ENCODE results near the gene CUEDC2.

Gene CUEDC2

GRCh38 chr10:102394801-102395399 lies 37.5 kb downstream of the CUEDC2 start:
- DNase-seq: no peak

GRCh38 chr10:102394079-102394800 lies 38.1 kb downstream of the CUEDC2 start:
- DNase-seq: peak; percentile 55

GRCh38 chr10:102393411-102394078 lies 38.8 kb downstream of the CUEDC2 start:
- DNase-seq: no peak

- no peak for DNase-seq
Observed at GRCh38 chr10:102392306-102392705, 40.1 kb downstream of the CUEDC2 start.

GRCh38 chr10:102389894-102390293 lies 42.5 kb downstream of the CUEDC2 start:
- no peak for DNase-seq

GRCh38 chr10:102384606-102385429 lies 47.6 kb downstream of the CUEDC2 start:
- no peak for DNase-seq

GRCh38 chr10:102384053-102384452 lies 48.3 kb downstream of the CUEDC2 start:
- DNase-seq: no peak

- no peak for DNase-seq
Observed at GRCh38 chr10:102382871-102383270, 49.5 kb downstream of the CUEDC2 start.

GRCh38 chr10:102381983-102382382 lies 50.4 kb downstream of the CUEDC2 start:
- DNase-seq: no peak

- DNase-seq: no peak
Observed at GRCh38 chr10:102379383-102379782, 53.0 kb downstream of the CUEDC2 start.

GRCh38 chr10:102376901-102377300 lies 55.5 kb downstream of the CUEDC2 start:
- no peak for DNase-seq

GRCh38 chr10:102375867-102376266 lies 56.5 kb downstream of the CUEDC2 start:
- no peak for DNase-seq

- no peak for DNase-seq
Observed at GRCh38 chr10:102375250-102375649, 57.1 kb downstream of the CUEDC2 start.
